GM19025 (cell line): ENCODE measurements around the gene SIGLEC5.
A peak's percentile ranks its signal among the peaks of the same experiment; 100 is the strongest.

Experiments
- ATAC-seq: cut with Tn5 transposase; IDR thresholded peaks from one replicate; pipeline ENCODE4 v1.9.1; 2021; ENCODE audit warnings: mild to moderate bottlenecking, low read depth, moderate library complexity; ENCODE audit not compliant: unreplicated experiment

SIGLEC5 gene

GRCh38 chr19:51592521-51592920, 37.7 kb downstream of the SIGLEC5 start:
- ATAC-seq = no peak

- ATAC-seq = no peak
These were observed 39.8 kb downstream of the SIGLEC5 start for GRCh38 chr19:51590441-51590840.

GRCh38 chr19:51589511-51589910, 40.7 kb downstream of the SIGLEC5 start:
- no peak for ATAC-seq

- ATAC-seq = no peak
These were observed 42.7 kb downstream of the SIGLEC5 start for GRCh38 chr19:51587264-51588191.

- no peak for ATAC-seq
These were observed 43.4 kb downstream of the SIGLEC5 start for GRCh38 chr19:51586799-51587198.

GRCh38 chr19:51586103-51586728, 44.0 kb downstream of the SIGLEC5 start:
- ATAC-seq = no peak

- no peak for ATAC-seq
These were observed 53.4 kb downstream of the SIGLEC5 start for GRCh38 chr19:51576850-51577249.

- no peak for ATAC-seq
These were observed 56.9 kb downstream of the SIGLEC5 start for GRCh38 chr19:51573331-51573730.

GRCh38 chr19:51572908-51573307, 57.3 kb downstream of the SIGLEC5 start:
- no peak for ATAC-seq

GRCh38 chr19:51572410-51572809, 57.8 kb downstream of the SIGLEC5 start:
- ATAC-seq = no peak

GRCh38 chr19:51571599-51571998, 58.6 kb downstream of the SIGLEC5 start:
- no peak for ATAC-seq

GRCh38 chr19:51570962-51571575, 59.1 kb downstream of the SIGLEC5 start, which contains the start of gene ZNF175:
TSS of gene ZNF175 (plus strand) at chr19:51571283. CDS start at chr19:51573330, 2,047 bp downstream.
- ATAC-seq = peak; percentile 79

- ATAC-seq = no peak
These were observed 61.7 kb downstream of the SIGLEC5 start for GRCh38 chr19:51568456-51568855.

- ATAC-seq = no peak
These were observed 62.6 kb downstream of the SIGLEC5 start for GRCh38 chr19:51567583-51567982.

GRCh38 chr19:51566489-51567100, 63.6 kb downstream of the SIGLEC5 start:
- no peak for ATAC-seq

GRCh38 chr19:51565583-51565982, 64.6 kb downstream of the SIGLEC5 start:
- ATAC-seq = no peak

GRCh38 chr19:51564791-51565190, 65.4 kb downstream of the SIGLEC5 start:
- ATAC-seq = no peak
